Transverse colon (tissue), 4 donors: Measurements from ENCODE around the gene IMP4. TPM values are rescaled to one million over a fixed set of nuclear protein-coding genes. Genes with fewer than 3 reads are reported as not detected.
A peak's percentile ranks its signal among the peaks of the same experiment; 100 is the strongest.

Source experiments
- DNase-seq: peaks from one replicate; pipeline ENCODE4 v3.0.0-alpha.2; 2019
- H3K27ac ChIP-seq, 4 donors: fragments of 200-600 bp; sonication (generic); 2 replicates each; pipeline ENCODE4 v1.5.1; 2016 to 2018; ENCODE audit warnings: inconsistent platforms in 4 of 4
- H3K27me3 ChIP-seq: fragments of 200-600 bp; sonication (generic); 2 replicates; pipeline ENCODE4 v1.5.1; 2017; ENCODE audit warnings: inconsistent platforms
- H3K36me3 ChIP-seq, 4 donors: fragments of 200-600 bp; sonication (generic); 2 replicates each; pipeline ENCODE4 v1.5.1; 2017 to 2019; ENCODE audit warnings: inconsistent platforms in 4 of 4
- H3K4me1 ChIP-seq, 4 donors: fragments of 200-600 bp; sonication (generic); 2 replicates each; pipeline ENCODE4 v1.5.1; 2017 to 2020; ENCODE audit warnings: inconsistent platforms in 4 of 4
- H3K4me3 ChIP-seq, 4 donors: fragments of 200-600 bp; sonication (generic); 1 replicate in 1 of 4; 2 replicates in 3 of 4; pipeline versions ENCODE4 v1.5.1 to v1.6.1; 2017 to 2019; ENCODE audit warnings: inconsistent platforms in 4 of 4
- H3K9me3 ChIP-seq, 2 donors: fragments of 200-600 bp; sonication (generic); 2 replicates each; pipeline ENCODE4 v1.5.1; 2017 to 2019; ENCODE audit warnings: inconsistent platforms in 2 of 2
- EP300 ChIP-seq: sonication (generic); formaldehyde crosslinking; IDR thresholded peaks from one replicate; pipeline ENCODE4 v1.6.1; 2017; ENCODE audit warnings: antibody characterized with exemption, low read depth
- POLR2A ChIP-seq: fragments of 450-650 bp; IDR thresholded peaks from one replicate; pipeline ENCODE4 v1.6.1; 2016; ENCODE audit warnings: antibody characterized with exemption, mild to moderate bottlenecking, moderate library complexity
- POLR2AphosphoS5 ChIP-seq, 3 donors: sonication (generic); formaldehyde crosslinking; IDR thresholded peaks; one replicate each; pipeline ENCODE4 v1.6.1; 2016; ENCODE audit warnings: antibody characterized with exemption in 3 of 3
- WGBS, 2 donors: methylation state at CpG; one replicate each; pipeline ENCODE4 v1.1.5; 2018; ENCODE audit warnings: low coverage in 1 of 2; 5-methylcytosine and 5-hydroxymethylcytosine counted together
- in situ Hi-C, 4 donors: fragments of 200-750 bp; cut with MboI; loops; one replicate each; pipeline versions ENCODE4 v1.15.0 to v1.15.1; 2017; ENCODE audit warnings: low sequenced_read_pairs in 3 of 4, low pct_ligation_motif_present in 1 of 4, low pct_unique_long_range_greater_than_20kb in 1 of 4
- intact Hi-C: fragments of 100-400 bp; cut with DNase I; formaldehyde crosslinking; loops from one replicate; pipeline ENCODE4 v1.15.1; 2023; ENCODE audit warnings: low total_unique reads
- total RNA-seq, 4 donors: library from RNA; depleted of rRNA; stranded (reverse); fragments of >200 nt; gene quantifications; one replicate each; pipeline ENCODE4 v1.1.0, GENCODE V29; 2016
- TF ChIP-seq, protein P1 (sequence below), 5 experiments: fragments of 200-600 bp in 3 of 5; fragments of 450-650 bp in 2 of 5; sonication (generic) in 3 of 5; IDR thresholded peaks; 1 replicate in 2 of 5; 2 replicates in 3 of 5; pipeline ENCODE4 v1.5.1; 2016 to 2017; ENCODE audit warnings: antibody characterized with exemption in 5 of 5, inconsistent platforms in 3 of 5, mild to moderate bottlenecking in 2 of 5, moderate library complexity in 1 of 5

Gene IMP4
- total RNA-seq, 4 donors from 2014 or later = 52.1 to 367 (median 83.7) TPM

DNA sequence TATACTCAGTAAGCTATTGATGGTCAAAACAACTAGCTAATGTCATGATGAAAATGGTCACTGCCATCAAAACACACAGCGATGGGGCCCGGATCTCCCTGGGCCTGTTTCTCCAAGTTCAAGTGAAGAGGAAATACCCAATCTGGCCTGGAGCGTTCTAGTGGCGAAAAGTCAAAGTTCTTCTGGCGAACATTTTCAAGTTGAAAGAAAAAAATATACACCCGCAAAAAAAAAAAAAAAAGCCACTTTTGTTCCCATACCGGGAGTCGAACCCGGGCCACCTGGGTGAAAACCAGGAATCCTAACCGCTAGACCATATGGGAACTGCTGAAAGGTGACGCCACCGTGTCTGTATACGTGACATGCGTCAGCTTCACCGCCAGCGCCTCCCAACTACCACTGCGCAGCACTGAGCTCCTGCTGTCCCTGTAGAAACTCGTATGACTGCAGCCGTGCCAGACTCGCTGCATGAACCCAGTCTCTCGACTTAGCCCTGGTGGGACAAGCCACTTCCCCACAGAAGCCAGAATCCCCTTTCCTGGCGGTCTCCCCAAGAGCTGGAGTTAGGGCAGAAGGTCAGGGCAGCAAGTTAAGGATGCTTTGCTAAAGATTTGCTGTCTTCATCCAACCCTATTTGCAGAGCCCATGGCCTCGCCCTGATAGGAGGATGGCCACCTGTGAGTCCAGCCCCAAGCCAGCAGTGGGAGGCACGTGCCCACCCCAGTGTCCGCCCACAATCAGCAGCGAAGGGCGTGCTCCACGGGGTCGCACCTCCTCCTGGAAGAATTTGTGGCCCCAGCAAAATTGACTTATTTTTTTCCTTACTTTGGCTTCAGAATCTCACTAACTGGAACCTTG lies 5.6 kb upstream of the IMP4 start:
- peak; percentile 58 for TF ChIP-seq POLR2A
- peak in 1 of 3 donors; percentile 16 for TF ChIP-seq POLR2AphosphoS5 (IDR thresholded peaks at IDR 0.05)
- TF ChIP-seq, protein P1, sequence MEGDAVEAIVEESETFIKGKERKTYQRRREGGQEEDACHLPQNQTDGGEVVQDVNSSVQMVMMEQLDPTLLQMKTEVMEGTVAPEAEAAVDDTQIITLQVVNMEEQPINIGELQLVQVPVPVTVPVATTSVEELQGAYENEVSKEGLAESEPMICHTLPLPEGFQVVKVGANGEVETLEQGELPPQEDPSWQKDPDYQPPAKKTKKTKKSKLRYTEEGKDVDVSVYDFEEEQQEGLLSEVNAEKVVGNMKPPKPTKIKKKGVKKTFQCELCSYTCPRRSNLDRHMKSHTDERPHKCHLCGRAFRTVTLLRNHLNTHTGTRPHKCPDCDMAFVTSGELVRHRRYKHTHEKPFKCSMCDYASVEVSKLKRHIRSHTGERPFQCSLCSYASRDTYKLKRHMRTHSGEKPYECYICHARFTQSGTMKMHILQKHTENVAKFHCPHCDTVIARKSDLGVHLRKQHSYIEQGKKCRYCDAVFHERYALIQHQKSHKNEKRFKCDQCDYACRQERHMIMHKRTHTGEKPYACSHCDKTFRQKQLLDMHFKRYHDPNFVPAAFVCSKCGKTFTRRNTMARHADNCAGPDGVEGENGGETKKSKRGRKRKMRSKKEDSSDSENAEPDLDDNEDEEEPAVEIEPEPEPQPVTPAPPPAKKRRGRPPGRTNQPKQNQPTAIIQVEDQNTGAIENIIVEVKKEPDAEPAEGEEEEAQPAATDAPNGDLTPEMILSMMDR (IDR thresholded peaks at IDR 0.05) = peak in 2 of 5 experiments; percentile 10 to 21
- TF ChIP-seq EP300 = no peak
- peak overlapping the region in 3 of 4 donors; percentile 4 to 36 (median 23) for H3K4me3 ChIP-seq
- WGBS, 2 donors = 13 to 26% methylated on average over 14 to 29 of the region's 29 CpGs
- no peaks in the 10 kb centered on the region for H3K9me3 ChIP-seq
- peak; percentile 90 for DNase-seq
- in situ Hi-C loops = loop anchor here (10.0 to 25.0 kb wide), 6 partner anchors 152 to 750 kb away; partner anchors contain the start of genes FAM168B (in 1 of the 4), MZT2B (in 1 of the 4) and SMPD4 (in 1 of the 4)
- peaks cover under 1% of the 10 kb centered on the region for H3K27me3 ChIP-seq
- peak overlapping the region; percentile 44 to 69 (median 63) for H3K27ac ChIP-seq
- H3K4me1 ChIP-seq = peaks cover 9 to 18% (median 13%) of the 10 kb centered on the region in 4 donors
- peaks cover 0 to 12% (median 3%) of the 10 kb centered on the region in 4 donors for H3K36me3 ChIP-seq
- intact Hi-C loops = loop anchor here (10.0 kb wide), 2 partner anchors 152 to 402 kb away; partner anchors contain the start of genes MZT2B and SMPD4

DNA sequence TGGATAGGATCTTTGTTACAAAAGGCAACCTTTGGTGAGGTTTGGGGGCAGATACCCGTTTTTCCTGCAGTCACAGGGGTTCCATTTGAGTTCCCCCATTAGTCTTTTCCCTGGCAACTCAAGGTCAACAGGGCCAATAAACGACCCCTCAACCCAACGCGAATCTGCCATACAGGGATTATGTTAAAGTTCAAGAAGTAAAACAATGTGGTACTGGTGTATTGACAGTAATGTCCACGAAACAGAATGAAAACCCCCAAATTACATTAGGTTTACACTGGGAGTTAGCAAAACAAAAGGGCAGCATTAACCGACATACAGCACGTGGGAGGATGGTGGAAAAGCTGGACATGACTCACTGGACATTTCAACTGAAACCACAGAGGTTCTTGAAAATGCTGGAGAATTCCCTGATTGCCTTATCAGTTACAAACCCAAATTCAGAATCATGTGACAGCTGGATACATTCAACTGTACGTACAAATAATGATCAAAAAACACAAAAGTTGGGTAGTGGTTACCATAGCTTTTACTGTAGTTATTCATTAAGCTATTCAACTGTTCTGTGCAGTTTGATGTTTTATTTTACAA lies 4.9 kb upstream of the IMP4 start:
- in situ Hi-C loops (loop anchor here (10.0 to 25.0 kb wide), 6 partner anchors 153 to 749 kb away; partner anchors contain the start of genes FAM168B (in 1 of the 4), MZT2B (in 1 of the 4) and SMPD4 (in 1 of the 4)), intact Hi-C loops (loop anchor here (10.0 kb wide), 2 partner anchors 153 to 403 kb away; partner anchors contain the start of genes MZT2B and SMPD4)
- no peak for DNase-seq
- Histone ChIP-seq H3K27me3 (no peaks in the 10 kb centered on the region), H3K9me3 (no peaks in the 10 kb centered on the region), H3K27ac (peak overlapping the region; percentile 44 to 69 (median 63)), H3K4me1 (peaks cover 6 to 18% (median 8%) of the 10 kb centered on the region in 4 donors), H3K4me3 (no peak overlapping the region), H3K36me3 (peaks cover 0 to 12% (median 3%) of the 10 kb centered on the region in 4 donors)
- no peak for TF ChIP-seq POLR2A
- TF ChIP-seq EP300 = no peak
- TF ChIP-seq, protein P1 (IDR thresholded peaks at IDR 0.05) = no peak
- no peak for TF ChIP-seq POLR2AphosphoS5 (IDR thresholded peaks at IDR 0.05)
- WGBS, 2 donors = 57 to 60% methylated on average over 7 to 8 of the region's 8 CpGs

DNA sequence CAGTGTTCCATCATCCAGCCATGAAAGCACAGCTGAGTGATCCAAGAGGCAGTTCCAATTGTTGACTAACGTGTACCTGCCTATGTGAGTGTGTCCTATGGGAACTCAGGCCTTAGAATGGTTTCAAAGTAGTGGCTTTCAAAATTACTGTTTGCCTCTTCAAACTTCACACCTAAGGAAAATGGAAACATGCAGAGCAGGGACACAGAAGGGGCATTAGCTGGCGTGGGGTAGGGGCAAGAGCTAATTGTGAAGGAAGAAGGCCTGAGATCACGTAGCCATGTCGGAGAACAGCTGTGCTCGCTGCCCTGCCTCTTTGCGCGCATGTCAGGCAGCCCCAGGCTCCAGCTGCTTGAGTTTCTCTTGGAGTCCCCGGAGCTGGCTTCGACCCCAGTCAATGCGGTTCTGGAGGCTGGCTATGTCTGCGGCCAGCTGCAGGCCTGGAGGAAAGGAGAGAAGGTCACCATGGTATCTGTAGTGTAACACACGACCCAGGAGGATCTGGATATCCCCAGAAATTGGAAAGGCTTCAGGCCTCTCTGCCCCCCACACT lies 3.8 kb upstream of the IMP4 start:
- no peak for DNase-seq
- no peak overlapping the region for H3K4me3 ChIP-seq
- peaks cover 13 to 24% (median 14%) of the 10 kb centered on the region in 4 donors for H3K4me1 ChIP-seq
- in situ Hi-C loops = loop anchor here (10.0 to 25.0 kb wide), 6 partner anchors 154 to 748 kb away; partner anchors contain the start of genes FAM168B (in 1 of the 4), MZT2B (in 1 of the 4) and SMPD4 (in 1 of the 4)
- peaks cover 0 to 12% (median 3%) of the 10 kb centered on the region in 4 donors for H3K36me3 ChIP-seq
- no peaks in the 10 kb centered on the region for H3K9me3 ChIP-seq
- WGBS, 2 donors = 90% methylated on average over 12 of the region's 12 CpGs; no CpG with 5 or more reads in 1 of the 2 donors
- TF ChIP-seq, protein P1 (IDR thresholded peaks at IDR 0.05) = no peak
- TF ChIP-seq POLR2A (no peak), POLR2AphosphoS5 (IDR thresholded peaks at IDR 0.05) (no peak), EP300 (no peak)
- intact Hi-C loops = loop anchor here (10.0 kb wide), 2 partner anchors 154 to 404 kb away; partner anchors contain the start of genes MZT2B and SMPD4
- no peak overlapping the region for H3K27ac ChIP-seq
- no peaks in the 10 kb centered on the region for H3K27me3 ChIP-seq
